SKM-1 (cell line): ENCODE data around the gene ATP2A3.
"Not testable (repeated sequence)": the region's sequence is repeated elsewhere in the genome, so short reads cannot be mapped to it uniquely, and the experiment has no call there.

Source experiments
- DNase-seq: peaks from one replicate; lab custom pipeline; 2025; ENCODE audit not compliant: unreplicated experiment; lab: John Stamatoyannopoulos, UW

The ATP2A3 gene

DNA sequence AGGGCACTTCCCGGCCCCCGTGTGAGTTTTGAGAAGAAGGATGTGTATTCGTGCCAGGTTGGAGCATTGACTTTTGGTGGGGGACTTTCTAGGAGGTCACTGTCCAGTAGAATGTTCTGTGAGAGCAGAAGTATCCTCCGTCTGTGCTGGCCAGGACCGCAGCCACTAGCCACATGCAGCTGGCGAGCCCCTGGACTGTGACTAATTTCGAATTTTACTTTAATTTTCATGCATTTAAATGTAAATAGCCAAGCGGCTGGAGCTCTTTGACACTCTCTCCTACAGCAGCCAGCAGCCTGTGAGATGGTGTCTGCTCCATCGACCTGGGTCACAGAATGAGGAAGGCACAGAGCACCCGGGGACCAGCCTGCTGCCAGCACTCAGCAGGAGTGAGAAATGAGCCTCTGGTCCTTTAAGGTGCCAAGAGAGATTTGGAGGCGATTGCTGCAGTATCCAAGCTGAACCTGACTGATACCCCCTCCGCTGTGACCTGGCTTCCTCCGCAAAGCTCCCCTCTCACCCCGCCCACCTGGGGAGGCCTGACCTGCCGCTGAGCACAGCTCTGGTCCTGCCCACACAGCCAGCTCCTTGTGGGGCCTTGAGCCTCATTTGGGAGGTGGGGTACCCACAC lies 7.8 kb downstream of the ATP2A3 start:
- no peak for DNase-seq

DNA sequence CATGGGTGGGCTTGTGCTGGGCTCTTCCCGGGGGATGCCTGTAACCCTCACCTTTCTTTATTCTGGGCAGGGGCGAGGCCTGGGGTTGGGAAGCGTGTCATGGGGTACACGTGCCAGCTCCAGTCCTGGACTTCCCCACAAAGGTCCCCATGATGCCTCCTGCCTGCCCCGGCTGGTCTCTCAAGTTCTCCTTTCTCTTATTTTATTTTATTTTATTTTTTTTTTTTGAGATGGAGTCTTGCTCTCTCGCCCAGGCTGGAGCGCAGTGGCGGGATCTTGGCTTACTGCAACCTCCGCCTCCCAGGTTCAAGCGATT lies 8.6 kb downstream of the ATP2A3 start:
- no peak for DNase-seq

DNA sequence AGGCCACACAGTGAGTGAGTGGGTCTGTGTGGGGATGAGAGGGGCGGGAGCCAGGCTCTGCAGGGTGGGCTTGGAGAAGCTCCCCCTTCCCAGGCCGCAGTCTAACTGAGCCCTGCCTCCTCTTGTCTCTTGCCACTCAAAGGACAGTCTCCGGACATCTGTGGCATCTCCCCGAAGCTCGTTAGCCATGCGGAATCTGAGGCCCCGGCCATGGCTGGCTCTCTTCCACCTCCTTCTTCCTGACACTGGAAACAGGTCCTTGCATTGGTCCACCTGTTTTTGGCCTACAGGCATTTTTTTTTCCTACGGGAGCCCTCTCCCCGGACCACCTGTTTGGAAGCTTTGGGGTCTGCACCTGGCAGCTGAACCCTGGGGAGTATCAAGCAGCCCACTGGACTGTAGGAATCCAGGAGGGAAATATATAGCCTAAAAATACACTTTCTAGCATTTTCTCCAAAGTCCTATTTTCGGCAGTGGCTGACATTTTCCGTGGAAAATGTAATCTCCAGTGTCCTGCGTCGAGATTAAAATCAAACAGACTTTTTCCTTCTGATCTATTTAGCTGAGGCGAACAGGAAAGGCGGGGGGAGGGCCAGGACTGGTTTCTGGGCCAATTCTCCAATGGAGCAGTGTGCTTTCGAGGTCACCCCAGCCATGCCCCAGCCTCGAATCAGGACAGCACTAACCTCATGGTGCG lies 9.1 kb downstream of the ATP2A3 start:
- no peak for DNase-seq

DNA sequence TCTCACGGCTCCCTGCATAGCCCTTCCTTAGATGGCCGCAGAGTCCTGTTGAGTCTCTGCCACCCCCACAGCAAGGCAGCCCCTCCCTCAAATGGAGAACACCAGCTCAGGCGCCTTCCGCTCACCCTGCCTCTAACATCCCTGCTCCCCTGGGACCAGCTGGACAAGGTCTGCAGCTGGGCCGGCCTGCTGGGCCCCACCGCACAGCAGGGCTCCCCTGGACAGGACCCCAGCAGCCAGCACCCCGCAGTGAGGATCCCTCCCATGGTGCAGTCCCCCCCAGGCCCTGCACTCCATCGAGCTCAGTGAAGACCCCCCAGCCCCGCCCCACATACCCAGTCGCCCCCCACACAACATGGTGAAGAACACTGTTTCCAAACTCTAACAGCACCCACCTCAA lies 10.2 kb downstream of the ATP2A3 start:
- no peak for DNase-seq

DNA sequence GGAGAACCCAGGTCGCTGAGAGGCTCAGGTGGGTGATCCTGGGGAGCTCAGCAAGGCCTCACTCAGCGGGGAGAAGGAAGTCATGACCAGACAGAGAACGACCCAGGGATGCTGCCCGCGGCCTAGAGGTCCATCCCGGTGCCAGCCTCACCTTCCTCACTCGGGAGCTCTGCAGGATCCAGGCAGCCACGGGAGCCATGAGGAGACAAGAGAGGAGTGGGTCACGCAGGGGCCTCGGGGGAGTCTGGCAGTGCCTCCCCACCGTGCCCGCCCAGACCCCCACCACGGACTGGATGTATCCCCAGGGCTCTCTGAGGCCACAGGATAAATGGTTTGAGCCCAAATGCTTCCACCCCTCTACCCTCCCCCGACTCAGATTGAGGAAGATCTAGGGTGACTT lies 10.7 kb downstream of the ATP2A3 start:
- no peak for DNase-seq

DNA sequence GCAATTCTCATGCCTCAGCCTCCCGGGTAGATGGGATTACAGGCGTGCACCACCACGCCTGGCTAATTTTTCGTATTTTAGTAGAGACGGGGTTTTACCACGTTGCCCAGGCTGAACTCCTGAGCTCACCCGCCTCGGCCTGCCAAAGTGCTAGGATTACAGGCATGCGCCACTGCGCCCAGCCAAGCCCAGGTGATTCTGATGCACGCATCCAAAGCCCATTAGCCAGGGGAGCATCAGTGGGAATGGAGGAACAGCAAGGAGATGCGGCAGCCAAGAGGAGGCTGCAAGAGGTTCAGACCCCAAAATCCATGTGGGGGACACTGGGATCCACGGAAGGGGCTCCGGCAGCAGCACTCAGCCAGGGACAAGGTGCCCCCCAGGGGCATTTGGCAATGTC lies 12.1 kb downstream of the ATP2A3 start:
- no peak for DNase-seq

DNA sequence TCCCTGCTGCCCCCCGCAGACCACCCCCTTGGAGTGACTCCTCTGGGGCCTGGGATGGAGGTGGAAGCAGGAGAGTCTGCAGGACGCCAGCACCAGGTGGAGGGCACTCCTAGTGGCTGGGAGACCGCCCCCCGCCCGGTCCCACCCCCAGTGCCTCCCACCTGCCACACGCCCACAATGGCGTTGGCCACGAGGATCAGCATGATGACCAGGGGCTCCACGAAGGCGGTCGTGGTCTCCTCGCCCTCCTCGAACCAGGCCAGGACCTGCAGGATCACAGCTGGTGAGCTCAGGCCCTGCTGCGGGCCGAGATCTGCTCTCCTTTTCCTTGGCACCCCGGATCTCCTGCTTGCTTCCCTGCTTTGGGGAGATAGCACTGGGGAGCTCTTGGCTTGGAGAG lies 12.8 kb downstream of the ATP2A3 start:
- DNase-seq = no peak

DNA sequence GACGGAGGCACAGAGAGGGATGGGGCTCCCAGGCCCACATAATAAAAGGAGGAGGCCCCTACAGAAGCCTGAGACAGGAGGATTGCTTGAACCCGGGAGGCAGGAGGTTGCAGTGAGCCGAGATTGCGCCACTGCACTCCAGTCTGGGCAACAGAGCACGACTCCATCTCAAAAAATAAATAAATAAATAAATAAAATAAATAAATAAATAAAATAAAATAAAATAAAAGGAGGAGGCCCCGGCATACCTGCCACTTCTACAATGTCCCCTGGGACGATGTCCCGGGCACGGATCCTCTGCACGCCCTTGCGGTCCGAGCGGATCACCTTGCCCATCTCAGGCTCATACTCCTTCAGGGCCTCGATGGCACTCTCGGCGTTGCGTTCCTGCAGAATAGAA lies 13.2 kb downstream of the ATP2A3 start:
- no peak for DNase-seq

DNA sequence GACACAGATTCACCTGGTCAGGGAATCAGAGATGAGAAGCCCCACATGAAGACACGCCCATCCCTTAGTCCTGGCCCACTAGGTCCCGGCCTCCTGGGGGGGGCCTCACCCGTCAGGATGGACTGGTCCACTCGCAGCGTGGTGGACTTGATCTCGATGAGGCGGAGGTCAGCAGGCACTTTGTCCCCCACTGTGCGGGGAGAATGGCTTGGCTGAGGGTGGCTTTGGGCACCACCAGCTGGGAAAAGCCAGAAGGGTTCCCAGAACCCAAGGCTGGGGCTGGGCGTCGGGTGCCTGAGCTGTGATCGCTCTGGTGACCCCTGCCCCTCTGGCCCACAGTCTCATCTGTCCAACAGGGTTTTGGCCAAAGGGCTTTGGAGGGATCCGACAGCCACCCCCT lies 13.7 kb downstream of the ATP2A3 start:
- DNase-seq = no peak

DNA sequence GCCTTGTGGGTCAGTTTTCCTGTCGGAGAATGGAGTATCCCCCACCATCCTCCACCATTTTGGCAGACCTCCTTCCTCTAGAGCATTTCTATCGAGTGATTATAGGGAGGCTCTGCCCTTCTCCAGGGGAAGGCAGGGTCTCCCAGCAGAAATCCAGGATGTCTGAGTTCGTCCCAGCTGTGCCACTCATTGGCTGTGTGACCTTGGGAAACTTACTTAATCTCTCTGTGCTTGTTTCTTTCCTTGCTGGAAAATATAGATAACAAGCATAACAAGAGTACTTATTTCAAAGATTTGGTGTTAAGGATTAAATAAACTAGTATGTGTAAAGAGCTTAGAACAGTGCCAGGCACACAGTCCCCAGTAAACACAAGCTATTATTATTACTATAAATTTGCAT lies 14.8 kb downstream of the ATP2A3 start:
- no peak for DNase-seq

DNA sequence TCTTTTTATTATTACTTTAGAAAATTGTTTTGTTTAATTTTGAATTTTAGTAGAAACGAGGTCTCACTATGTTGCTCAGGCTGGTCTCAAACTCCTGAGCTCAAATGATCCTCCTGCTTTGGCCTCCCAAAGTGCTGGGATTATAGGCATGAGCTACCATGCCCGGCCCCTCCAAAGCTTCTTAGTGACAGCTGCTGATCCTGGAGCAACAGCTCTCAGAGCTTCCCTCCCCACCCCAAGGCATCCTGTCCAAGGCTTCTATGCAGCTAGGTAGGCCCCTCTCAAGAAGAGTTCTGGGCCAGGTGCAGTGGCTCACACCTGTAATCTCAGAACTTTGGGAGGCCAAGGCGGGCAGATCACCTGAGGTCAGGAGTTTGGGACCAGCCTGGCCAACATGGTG lies 15.7 kb downstream of the ATP2A3 start:
- not testable (repeated sequence) for DNase-seq

DNA sequence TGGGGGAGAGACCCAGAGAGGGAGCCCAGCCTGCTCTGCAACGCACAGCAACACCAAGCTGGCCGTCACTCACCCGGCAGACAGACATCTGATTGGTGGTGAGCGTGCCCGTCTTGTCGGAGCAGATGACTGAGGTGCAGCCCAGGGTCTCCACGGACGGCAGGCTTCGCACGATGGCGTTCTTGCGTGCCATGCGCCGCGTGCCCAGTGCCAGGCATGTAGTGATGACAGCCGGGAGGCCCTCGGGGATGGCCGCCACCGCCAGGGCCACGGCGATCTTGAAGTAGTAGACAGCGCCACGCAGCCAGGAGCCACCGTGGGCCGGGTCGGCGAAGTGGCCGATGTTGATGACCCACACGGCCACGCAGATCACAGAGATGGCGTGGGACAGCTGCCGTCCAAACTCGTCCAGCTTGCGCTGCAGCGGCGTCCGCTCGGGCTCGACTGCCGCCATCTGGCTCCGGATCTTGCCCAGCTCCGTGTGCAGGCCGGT lies 16.9 kb downstream of the ATP2A3 start:
- no peak for DNase-seq

DNA sequence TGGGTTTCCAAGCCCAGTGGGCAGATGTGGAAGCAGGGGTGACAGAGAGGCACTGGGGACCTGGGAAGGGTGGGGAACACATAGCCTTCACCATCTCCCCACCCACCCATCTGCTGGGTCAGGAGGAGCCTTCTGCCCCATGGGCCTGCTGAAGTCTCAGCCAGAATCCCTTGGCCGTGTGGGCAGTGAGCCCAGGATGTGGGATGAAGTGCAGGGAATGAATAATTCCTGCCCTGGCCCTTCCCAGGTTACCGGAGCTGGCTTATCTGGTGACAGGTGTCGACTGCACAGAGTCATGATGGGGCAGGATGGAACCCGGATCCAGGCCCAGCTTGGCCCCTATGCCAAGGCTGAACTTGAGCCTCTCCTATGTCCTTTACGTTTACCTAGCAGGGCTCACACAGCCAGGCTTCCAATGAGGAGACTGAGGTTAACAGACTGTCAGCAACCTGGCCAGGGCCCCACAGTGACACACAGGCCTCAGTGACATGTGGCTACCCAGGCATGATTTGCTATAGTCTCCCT lies 17.5 kb downstream of the ATP2A3 start:
- no peak for DNase-seq

DNA sequence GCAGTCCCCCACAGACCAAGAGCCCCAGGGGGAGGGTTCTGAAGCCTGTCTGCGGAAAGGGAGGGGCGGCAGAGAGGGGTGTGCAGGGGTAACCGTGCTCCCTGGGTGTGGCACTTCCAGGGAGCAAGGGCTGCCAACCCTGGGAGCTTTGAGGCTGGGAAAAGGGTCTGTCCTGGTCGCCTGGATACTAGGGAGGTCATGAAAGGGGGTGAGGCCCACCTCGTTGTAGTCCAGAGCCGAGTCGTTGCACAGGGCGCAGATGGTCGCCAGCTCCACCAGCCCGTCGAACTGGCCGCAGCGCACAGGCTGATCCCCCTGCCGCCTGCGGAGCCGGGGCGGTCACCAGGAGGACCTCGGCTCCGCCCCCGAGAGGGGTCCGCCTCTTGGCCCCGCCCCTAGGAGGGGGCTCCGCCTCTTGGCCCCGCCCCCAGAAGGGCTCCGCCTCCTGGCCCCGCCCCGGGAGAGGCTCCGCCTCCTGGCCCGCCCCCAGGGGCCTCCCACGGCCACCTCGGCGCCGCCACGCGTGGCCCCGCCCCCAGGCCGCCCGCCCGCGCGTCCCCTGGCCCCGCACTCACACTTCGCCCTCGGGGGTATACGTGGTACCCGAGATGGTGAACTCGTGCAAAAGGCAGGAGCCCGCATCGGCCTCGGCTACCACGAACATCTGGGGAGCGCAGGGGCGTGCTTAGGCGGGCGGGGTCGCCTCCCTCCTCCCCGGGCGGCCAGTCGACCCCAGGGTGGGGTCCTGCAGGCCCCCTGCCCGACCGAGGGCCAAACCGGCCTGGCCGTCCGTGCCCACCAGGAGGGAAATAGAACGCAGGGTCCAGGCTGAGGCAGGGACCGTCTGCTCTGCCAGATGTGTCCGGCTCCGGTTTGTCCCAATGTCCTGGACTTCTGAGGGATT lies 19.5 kb downstream of the ATP2A3 start:
- no peak for DNase-seq

DNA sequence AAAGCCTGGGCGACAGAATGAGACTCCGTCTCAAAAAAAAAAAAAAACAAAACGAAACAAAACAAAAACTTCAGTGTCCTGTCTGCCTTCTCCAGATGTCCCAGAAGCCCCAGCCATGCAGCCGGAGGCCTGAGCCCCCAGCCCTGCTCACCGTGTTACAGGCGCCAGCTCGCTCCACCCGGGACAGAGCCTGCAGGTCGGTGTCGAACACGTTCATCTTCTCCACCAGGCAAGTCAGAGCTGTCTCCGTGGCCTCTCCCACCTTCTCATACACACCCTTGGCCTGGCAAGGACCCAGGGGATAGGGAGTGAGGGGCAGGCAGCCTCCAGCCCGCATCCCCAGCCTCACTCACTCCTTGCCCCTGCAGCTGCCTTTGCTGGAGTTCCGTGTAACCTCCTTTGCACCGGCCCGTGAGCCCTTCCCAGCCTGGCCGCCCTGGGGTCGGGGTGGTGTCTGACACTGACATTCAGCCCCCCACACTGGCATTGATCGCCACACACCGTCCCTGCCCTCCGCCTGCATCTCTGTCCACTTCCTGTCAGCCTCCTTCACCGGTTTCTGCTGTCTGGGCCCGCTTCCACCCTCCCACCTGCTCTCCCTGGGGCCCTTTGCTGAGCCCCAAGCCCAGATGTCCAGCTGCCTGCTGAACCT lies 20.9 kb downstream of the ATP2A3 start:
- DNase-seq = no peak

DNA sequence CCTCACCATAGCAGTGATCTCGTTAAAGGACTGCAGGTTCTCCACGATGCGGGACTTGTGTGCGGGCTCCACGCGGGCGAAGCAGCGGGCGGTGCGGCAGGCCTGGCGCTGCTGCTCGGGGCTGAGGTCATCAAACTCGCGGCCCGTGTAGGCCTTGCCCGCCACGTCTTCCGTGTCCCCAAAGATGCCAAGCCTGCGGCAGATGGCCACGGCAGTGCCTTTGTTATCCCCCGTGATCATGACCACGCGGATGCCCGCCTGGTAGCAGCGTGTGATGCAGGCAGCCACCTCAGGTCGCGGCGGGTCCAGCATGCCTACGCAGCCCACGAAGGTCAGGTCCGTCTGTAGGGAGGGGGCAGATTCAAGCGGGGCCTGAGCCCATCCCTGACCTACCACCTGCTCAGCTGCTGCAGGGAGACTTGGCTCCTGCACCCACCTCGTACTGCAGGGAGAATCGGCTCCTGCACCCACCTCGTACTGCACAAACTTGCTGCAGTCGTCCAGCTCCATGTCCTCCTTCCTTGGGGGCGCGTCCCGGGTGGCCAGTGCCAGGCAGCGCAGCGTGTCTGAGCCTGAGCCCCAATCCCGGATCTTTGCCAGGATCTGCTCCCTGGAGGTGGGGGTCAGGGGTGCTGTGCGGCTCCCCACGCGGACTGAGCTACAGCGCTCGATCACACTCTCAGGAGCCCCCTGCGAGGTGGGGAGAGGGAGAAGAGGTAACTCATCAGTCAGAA lies 23.1 kb downstream of the ATP2A3 start:
- no peak for DNase-seq

DNA sequence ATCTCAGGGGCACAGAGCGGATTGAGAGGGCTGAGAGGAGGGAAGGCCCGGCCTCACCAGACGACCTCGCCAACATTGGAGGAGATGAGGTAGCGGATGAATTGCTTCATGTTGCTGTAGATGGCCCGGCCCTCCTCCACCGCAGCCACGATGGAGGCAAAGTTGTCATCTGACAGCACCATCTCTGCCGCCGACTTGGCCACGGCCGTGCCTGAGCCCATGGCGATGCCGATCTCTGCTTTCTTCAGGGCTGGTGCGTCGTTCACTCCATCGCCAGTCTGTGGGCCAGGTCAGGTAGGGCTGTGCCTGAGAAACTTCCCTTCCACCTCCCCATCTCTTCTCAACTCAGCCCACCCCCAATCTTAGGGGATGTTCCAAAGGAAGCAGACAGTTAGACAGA lies 26.9 kb downstream of the ATP2A3 start:
- DNase-seq = no peak

DNA sequence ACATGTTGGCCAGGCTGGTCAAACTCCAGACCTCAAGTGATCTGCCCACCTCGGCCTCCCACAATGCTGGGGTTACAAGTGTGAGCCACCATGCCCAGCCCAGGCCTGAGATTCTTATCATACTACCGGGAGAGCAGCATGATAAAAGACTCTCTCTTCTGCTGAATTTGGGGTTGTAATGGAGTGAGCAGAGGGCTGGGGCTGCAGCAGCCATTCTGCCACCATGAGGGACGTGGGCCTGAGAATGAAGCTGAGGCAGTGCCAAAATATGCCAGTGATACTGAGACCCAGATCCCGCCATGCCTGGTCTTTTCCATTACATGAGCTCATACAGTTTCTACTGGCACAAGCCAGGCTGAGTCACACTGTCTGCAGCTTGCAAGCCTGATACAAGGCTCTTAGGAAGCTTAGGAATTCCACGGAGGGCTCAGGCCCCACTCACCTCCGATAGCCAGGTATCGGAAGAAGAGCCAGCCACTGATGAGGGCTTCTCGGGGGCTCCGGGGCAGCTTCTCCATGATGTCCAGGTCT lies 28.3 kb downstream of the ATP2A3 start:
- DNase-seq = no peak

DNA sequence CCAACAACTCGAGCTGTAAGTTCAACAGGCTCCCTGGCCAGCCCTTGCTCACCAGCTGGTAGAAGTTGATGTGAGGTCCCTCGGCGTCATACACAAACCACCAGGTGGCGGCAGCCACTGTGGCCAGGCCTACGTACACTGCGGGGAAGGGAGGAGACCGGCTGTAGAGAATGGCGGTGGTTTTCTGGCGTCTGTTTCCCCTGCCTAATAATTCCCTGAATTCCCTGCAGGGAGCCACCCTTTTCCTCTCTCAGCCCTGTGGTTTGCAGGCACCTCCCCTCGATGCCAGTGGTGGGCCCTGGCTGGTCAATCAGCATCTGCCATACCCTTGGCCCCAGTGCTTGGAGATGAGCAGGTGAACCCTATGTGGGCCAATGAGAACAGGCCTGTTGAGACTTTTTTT lies 29.1 kb downstream of the ATP2A3 start:
- DNase-seq = no peak

DNA sequence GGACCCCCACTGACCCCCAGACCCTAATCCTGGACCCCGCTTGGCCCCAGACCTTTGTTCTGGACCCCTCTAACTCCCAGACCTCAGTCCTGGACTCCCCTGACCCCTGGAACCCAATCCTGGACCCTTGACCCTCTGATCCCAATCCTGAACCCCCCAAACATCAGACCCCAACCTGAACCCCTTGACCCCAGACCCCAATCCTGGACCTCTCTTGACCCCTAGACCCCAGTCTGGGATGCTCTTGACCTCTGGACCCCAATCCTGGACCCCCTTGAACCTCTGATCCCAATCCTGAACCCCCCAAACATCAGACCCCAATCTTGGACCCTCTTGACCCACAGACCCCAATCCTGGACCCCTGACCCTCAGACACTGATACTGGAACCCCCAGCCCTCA lies 34.5 kb downstream of the ATP2A3 start:
- DNase-seq = no peak
